Cardiac fibroblast (primary cell): ENCODE results near the gene NOC3L.
"Not testable (repeated sequence)": the region's sequence is repeated elsewhere in the genome, so short reads cannot be mapped to it uniquely, and the experiment has no call there.

Experiments
- DNase-seq, 2 donors: peaks; one replicate each; pipeline versions ENCODE4 v3.0.0 to v3.0.0-alpha.2; 2010; ENCODE audit warnings: low read depth in 2 of 2
- H3K4me3 ChIP-seq, 2 donors: replicated peaks in 1 of 2; 1 replicate in 1 of 2; 2 replicates in 1 of 2; pipeline ENCODE4 v1.5.1; 2011; ENCODE audit warnings: low read depth in 2 of 2, low read length in 2 of 2, mild to moderate bottlenecking in 2 of 2, moderate library complexity in 1 of 2
- CTCF ChIP-seq: IDR thresholded peaks from one replicate; pipeline ENCODE4 v1.5.1; 2011; ENCODE audit warnings: low read depth, mild to moderate bottlenecking, low read length, inconsistent platforms

Gene NOC3L

GRCh38 chr10:94403380-94404213, 40.9 kb upstream of the NOC3L start:
- H3K4me3 ChIP-seq, result peak overlapping the region; percentile 83 to 90
- DNase-seq, result peak; percentile 76 to 81
- TF ChIP-seq CTCF, result no peak

- no peak for TF ChIP-seq CTCF
- H3K4me3 ChIP-seq, result peak overlapping the region; percentile 83 to 90
- DNase-seq, result no peak
Observed at GRCh38 chr10:94402843-94403379, 40.2 kb upstream of the NOC3L start.

- DNase-seq, result peak; percentile 98
- TF ChIP-seq CTCF, result no peak
- H3K4me3 ChIP-seq, result peak within 1 kb of the TSS; percentile 83 to 90
Observed at GRCh38 chr10:94402204-94402842, 39.6 kb upstream of the NOC3L start, which contains the start of gene TBC1D12. Gene TBC1D12, plus strand, starts transcription at chr10:94402541. Its CDS starts 73 bp downstream, at chr10:94402614.

GRCh38 chr10:94398762-94399161, 36.0 kb upstream of the NOC3L start:
- no peak for DNase-seq
- no peak for TF ChIP-seq CTCF
- H3K4me3 ChIP-seq, result no peak overlapping the region

- TF ChIP-seq CTCF, result no peak
- DNase-seq, result peak; percentile 27 to 53
- H3K4me3 ChIP-seq, result no peak overlapping the region
Observed at GRCh38 chr10:94397549-94398370, 35.0 kb upstream of the NOC3L start.

- H3K4me3 ChIP-seq, DNase-seq: not testable (repeated sequence)
Observed at GRCh38 chr10:94392117-94392516, 29.4 kb upstream of the NOC3L start.

- H3K4me3 ChIP-seq, DNase-seq: not testable (repeated sequence)
Observed at GRCh38 chr10:94385733-94386132, 23.0 kb upstream of the NOC3L start.
